GM10847 (cell line): Measurements from ENCODE around the gene ATP6V1F.

Source experiments
- POLR2A ChIP-seq: IDR thresholded peaks from 2 replicates; pipeline ENCODE4 v1.6.1; 2011; ENCODE audit not compliant: insufficient read length; ENCODE audit errors: extremely low read depth

ATP6V1F gene

DNA sequence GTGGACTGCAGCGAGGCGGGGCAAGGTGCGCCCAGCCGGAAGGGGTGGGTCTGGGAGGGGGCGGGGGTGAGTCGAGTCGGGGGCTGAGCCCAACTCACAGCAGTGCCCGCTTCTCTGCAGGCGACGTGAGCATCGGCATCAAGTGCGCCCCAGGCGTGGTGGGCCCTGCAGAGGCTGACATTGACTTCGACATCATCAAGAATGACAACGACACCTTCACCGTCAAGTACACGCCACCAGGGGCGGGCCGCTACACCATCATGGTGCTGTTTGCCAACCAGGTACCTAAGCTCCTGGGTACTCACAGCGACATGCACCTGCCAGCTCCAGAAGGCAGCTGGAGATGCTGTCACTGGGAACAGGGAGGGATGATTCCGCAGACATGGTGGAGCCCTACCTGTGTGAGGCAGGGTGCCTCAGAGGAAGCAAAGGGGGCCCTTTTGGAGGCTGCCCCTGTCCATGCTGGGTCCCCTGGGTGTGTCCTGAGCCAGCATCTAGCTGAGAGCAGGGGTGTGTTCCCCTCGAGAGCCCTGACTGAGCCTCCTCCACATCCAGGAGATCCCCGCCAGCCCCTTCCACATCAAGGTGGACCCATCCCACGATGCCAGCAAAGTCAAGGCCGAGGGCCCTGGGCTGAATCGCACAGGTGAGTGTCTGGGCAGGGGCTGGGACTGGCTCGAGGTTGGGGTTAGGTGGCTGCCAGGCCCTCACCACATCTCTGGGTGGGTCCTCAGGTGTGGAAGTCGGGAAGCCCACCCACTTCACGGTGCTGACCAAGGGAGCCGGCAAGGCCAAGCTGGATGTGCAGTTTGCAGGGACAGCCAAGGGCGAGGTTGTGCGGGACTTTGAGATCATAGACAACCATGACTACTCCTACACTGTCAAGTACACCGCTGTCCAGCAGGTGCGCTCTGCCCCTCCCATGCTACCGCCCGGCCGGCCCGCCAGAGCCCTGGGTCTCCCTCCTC lies 19.7 kb upstream of the ATP6V1F start:
- TF ChIP-seq POLR2A = no peak

DNA sequence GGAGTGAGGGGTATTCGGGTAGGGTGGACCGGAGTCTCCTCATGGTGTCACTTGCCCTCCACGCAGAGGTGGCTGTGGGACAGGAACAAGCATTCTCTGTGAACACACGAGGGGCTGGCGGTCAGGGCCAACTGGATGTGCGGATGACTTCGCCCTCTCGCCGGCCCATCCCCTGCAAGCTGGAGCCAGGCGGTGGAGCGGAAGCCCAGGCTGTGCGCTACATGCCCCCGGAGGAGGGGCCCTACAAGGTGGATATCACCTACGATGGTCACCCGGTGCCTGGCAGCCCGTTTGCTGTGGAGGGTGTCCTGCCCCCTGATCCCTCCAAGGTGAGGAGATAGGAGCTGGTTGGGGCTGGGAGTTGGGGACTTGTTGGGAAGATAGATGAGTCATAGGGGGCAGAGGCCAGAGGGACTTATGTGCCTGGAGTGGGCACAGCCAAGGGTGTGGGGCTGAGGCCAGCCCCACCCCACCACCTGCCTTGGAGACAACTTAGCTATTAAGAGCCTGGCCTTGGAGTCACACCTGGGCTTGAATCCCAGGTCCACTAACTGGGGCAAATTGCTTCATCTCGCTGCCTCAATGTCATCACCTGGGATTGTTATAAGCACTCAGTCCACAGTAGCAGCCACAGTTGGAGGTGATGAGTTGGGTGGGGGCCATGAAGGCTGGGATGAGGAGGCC lies 18.6 kb upstream of the ATP6V1F start:
- no peak for TF ChIP-seq POLR2A

GRCh38 chr7:128844777-128845311 lies 17.8 kb upstream of the ATP6V1F start:
- TF ChIP-seq POLR2A = no peak

GRCh38 chr7:128845475-128845874 lies 17.2 kb upstream of the ATP6V1F start:
- TF ChIP-seq POLR2A = no peak

DNA sequence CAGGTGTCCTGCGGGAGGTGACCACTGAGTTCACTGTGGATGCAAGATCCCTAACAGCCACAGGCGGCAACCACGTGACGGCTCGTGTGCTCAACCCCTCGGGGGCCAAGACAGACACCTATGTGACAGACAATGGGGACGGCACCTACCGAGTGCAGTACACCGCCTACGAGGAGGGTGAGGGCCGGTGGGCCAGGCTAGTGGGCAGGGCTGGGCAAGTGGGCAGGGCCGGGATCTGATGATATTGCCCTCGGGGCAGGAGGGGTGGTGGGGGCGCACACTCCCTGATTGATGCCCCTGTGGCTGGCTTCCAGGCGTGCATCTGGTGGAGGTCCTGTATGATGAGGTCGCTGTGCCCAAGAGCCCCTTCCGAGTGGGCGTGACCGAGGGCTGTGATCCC lies 16.7 kb upstream of the ATP6V1F start:
- TF ChIP-seq POLR2A = no peak

DNA sequence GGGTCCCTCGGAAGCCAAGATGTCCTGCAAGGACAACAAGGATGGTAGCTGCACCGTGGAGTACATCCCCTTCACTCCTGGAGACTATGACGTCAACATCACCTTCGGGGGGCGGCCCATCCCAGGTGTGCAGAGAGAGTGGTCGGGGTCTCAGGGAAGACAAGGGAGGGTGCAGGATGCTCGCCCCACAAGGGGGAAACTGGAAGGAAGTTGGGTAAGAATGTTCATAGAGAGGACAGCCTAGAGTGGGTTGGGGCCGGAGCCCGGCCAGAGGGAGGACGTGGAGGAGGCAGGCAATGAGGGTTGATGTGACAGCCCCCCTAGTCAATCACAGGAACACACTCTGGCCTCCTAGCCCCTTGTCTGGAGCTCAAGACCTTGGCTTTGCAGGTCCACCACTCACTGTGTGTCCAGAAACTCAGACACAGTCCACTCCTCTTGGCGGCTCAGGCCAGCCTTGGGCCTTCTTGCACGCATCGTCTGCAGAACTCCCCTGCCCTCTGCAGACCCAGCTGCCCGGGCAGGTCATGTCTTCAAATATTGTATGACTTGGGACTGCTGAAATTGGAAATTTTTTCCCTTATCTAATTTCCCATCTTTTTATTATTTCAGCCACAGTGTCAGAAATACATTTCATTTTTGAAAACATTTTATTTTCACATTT lies 15.7 kb upstream of the ATP6V1F start:
- TF ChIP-seq POLR2A = no peak

DNA sequence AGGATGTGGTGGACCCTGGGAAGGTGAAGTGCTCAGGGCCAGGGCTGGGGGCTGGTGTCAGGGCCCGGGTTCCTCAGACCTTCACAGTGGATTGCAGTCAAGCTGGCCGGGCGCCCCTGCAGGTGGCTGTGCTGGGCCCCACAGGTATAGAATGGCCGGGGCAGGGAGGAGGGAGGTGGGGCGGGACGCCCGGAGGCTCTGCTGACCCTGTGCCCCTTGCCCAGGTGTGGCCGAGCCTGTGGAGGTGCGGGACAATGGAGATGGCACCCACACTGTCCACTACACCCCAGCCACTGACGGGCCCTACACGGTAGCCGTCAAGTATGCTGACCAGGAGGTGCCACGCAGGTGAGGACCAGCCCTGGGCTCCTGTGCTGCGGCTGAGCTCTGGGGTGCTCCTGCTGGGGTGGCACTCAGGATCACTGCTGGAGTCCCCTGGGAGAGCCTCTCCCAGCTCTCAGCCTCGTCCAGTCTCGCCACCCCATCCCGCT lies 14.9 kb upstream of the ATP6V1F start:
- TF ChIP-seq POLR2A = no peak

- no peak for TF ChIP-seq POLR2A
Measured at GRCh38 chr7:128848289-128849155, 14.1 kb upstream of the ATP6V1F start.

DNA sequence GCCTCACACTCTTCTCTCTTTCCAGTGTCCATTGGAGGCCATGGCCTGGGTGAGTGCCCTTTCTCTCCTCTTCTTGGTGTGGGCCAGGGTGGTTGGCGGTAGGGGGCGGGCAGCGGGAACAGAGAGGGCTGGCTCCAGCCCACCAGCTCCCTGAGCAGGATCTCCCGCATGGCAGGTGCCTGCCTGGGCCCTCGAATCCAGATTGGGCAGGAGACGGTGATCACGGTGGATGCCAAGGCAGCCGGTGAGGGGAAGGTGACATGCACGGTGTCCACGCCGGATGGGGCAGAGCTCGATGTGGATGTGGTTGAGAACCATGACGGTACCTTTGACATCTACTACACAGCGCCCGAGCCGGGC lies 13.5 kb upstream of the ATP6V1F start:
- TF ChIP-seq POLR2A = no peak

GRCh38 chr7:128849804-128850490 lies 12.7 kb upstream of the ATP6V1F start:
- no peak for TF ChIP-seq POLR2A

GRCh38 chr7:128852537-128853254 lies 10.0 kb upstream of the ATP6V1F start:
- TF ChIP-seq POLR2A = no peak

- no peak for TF ChIP-seq POLR2A
Measured at GRCh38 chr7:128853799-128854198, 8.9 kb upstream of the ATP6V1F start.

- TF ChIP-seq POLR2A = no peak
Measured at GRCh38 chr7:128854396-128854795, 8.3 kb upstream of the ATP6V1F start.

DNA sequence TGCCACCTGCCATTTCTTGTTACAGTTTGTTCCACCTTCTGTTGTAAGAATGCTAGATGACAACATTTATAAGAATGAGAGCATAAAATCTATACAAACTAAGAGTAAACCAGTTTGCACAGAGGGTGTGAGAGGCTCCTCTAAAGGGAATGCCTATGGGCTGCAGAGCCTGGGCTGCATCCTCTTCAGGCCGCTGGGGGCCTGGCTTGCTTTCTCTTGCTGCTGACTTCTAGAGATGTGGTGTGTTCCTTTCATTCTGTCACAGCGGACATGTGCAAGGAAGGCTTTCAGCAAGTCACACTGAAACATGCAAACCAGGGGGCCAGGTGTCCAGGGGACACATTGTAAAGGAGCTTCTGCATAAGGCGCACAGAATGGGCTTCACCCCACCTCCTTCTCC lies 7.1 kb upstream of the ATP6V1F start:
- TF ChIP-seq POLR2A = no peak
